Measurements from ENCODE around the gene SSC5D.

SSC5D gene

DNA sequence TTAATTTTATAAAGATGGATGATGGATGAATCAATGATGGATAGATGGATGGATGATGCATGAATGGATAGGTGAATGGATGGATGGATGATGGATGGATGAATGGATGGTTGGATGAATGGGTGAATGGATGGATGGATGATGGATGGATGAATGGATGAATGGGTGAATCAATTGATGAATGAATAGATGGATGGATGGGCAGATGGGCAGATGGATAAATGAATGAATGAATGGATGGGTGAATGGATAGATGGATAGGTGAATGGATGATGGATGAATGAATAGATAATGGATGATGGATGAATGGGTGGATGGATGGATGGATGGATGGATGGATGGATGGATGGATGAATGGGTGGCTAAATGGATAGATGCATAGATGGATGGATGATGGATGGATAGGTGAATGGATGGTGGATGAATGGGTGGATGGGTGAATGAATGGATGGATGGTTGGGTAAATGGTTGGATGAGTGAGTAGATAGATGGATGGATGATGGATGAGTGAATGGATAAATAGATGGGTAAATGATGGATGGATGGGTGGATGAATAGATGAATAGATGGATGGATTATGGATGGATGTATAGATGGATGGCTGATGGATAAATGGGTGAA lies 79.6 kb downstream of the SSC5D start:
- DNase-seq, result no peak

Measured in SHP77 treated with DMSO at 0.1 percent for 48 hours (cell line).